HFF-Myc (cell line): ENCODE data around the gene PARD3.

Experiments
- DNase-seq: peaks from one replicate; pipeline ENCODE4 v3.0.0-alpha.2; 2011; ENCODE audit warnings: low read depth; ENCODE audit errors: extremely low read depth
- H3K4me3 ChIP-seq: replicated peaks from 2 replicates; pipeline ENCODE4 v1.5.1; 2011; ENCODE audit warnings: low read depth, mild to moderate bottlenecking, control low read depth, low read length
- TF ChIP-seq, protein P1 (sequence below): IDR thresholded peaks from 2 replicates; pipeline ENCODE4 v1.5.1; 2012; ENCODE audit warnings: mild to moderate bottlenecking, low read depth, low read length, control low read depth; ENCODE audit errors: missing control alignments

PARD3 gene

GRCh38 chr10:34080485-34081346 lies 734.4 kb downstream of the PARD3 start:
- no peak overlapping the region for H3K4me3 ChIP-seq
- no peak for DNase-seq
- TF ChIP-seq, protein P1, sequence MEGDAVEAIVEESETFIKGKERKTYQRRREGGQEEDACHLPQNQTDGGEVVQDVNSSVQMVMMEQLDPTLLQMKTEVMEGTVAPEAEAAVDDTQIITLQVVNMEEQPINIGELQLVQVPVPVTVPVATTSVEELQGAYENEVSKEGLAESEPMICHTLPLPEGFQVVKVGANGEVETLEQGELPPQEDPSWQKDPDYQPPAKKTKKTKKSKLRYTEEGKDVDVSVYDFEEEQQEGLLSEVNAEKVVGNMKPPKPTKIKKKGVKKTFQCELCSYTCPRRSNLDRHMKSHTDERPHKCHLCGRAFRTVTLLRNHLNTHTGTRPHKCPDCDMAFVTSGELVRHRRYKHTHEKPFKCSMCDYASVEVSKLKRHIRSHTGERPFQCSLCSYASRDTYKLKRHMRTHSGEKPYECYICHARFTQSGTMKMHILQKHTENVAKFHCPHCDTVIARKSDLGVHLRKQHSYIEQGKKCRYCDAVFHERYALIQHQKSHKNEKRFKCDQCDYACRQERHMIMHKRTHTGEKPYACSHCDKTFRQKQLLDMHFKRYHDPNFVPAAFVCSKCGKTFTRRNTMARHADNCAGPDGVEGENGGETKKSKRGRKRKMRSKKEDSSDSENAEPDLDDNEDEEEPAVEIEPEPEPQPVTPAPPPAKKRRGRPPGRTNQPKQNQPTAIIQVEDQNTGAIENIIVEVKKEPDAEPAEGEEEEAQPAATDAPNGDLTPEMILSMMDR: no peak

GRCh38 chr10:34079702-34080484 lies 735.2 kb downstream of the PARD3 start:
- no peak for DNase-seq
- TF ChIP-seq, protein P1: no peak
- H3K4me3 ChIP-seq: no peak overlapping the region

GRCh38 chr10:34078745-34079470 lies 736.2 kb downstream of the PARD3 start:
- TF ChIP-seq, protein P1: no peak
- no peak for DNase-seq
- H3K4me3 ChIP-seq: no peak overlapping the region

- no peak for DNase-seq
- TF ChIP-seq, protein P1: peak; percentile 11
These were observed 736.9 kb downstream of the PARD3 start for GRCh38 chr10:34078017-34078744.

GRCh38 chr10:34076443-34076842 lies 738.7 kb downstream of the PARD3 start:
- H3K4me3 ChIP-seq: no peak overlapping the region
- DNase-seq: no peak
- TF ChIP-seq, protein P1: no peak

More at GRCh38 chr10:34078017-34078744, 736.9 kb downstream of the PARD3 start:
- H3K4me3 ChIP-seq: no peak overlapping the region
